Activated naive CD4-positive, alpha-beta T cell treated with anti-CD3 and anti-CD28 coated beads for 36 hours (primary cell): Measurements from ENCODE around the gene MEGF8. TPM values are rescaled to one million over a fixed set of nuclear protein-coding genes. Genes with fewer than 3 reads are reported as not detected.

Source experiments
- CTCF ChIA-PET: fragments of 350-600 bp; sonication (Branson Sonifier 250); formaldehyde crosslinking; loops from one replicate; lab custom pipeline; 2021; ENCODE audit warnings: antibody characterized with exemption; lab: Charles Lee
- DNase-seq: peaks from one replicate; pipeline ENCODE4 v3.0.0-alpha.2; 2020
- H3K27ac Mint-ChIP-seq: one replicate; pipeline ENCODE4 v1.8.0; 2021; ENCODE audit warnings: mild to moderate bottlenecking, mixed read lengths
- H3K27me3 Mint-ChIP-seq: one replicate; pipeline ENCODE4 v1.8.0; 2021; ENCODE audit warnings: low read depth, mixed read lengths
- H3K36me3 Mint-ChIP-seq: one replicate; pipeline ENCODE4 v1.8.0; 2021; ENCODE audit warnings: low read depth, mixed read lengths
- H3K4me1 Mint-ChIP-seq: one replicate; pipeline ENCODE4 v1.8.0; 2021; ENCODE audit warnings: low read depth, mixed read lengths
- H3K4me3 Mint-ChIP-seq: one replicate; pipeline ENCODE4 v1.8.0; 2021; ENCODE audit warnings: mild to moderate bottlenecking, moderate library complexity, mixed read lengths
- H3K9me3 Mint-ChIP-seq: one replicate; pipeline ENCODE4 v1.8.0; 2021; ENCODE audit warnings: mixed read lengths
- intact Hi-C: fragments of 100-400 bp; cut with micrococcal nuclease; formaldehyde crosslinking; loops from one replicate; pipeline ENCODE4 v1.15.1; 2023
- total RNA-seq, 2 experiments: library from RNA; stranded (reverse); gene quantifications; one replicate each; pipeline ENCODE4 v1.2.3, GENCODE V29; 2021

MEGF8 gene
- total RNA-seq, 2 experiments from 2014 or later, result 3.3 to 4.0 TPM

- Mint-ChIP-seq H3K27me3 (no peaks in the 10 kb centered on the region), H3K27ac (no peak overlapping the region), H3K4me3 (no peak overlapping the region), H3K9me3 (no peaks in the 10 kb centered on the region), H3K36me3 (peaks cover 9% of the 10 kb centered on the region), H3K4me1 (peaks cover 22% of the 10 kb centered on the region)
- DNase-seq, result no peak
- intact Hi-C loops, result no loop called here
- CTCF ChIA-PET, result interaction anchor here (0.9 to 1.7 kb wide), 2 partner anchors 8 to 9 kb away, joined by 3 to 6 read pairs; no protein-coding TSS in a partner anchor
Observed at GRCh38 chr19:42288387-42288786, 37.0 kb upstream of the MEGF8 start.

- Mint-ChIP-seq H3K4me3 (no peak overlapping the region), H3K27me3 (no peaks in the 10 kb centered on the region), H3K4me1 (peaks cover 22% of the 10 kb centered on the region), H3K27ac (no peak overlapping the region), H3K36me3 (peaks cover 9% of the 10 kb centered on the region), H3K9me3 (no peaks in the 10 kb centered on the region)
- CTCF ChIA-PET, result interaction anchor here (0.6 to 0.9 kb wide), 2 partner anchors 10 to 125 kb away, joined by 3 read pairs; no protein-coding TSS in a partner anchor
- intact Hi-C loops, result no loop called here
- no peak for DNase-seq
Observed at GRCh38 chr19:42288881-42289555, 36.4 kb upstream of the MEGF8 start.

- intact Hi-C loops, result no loop called here
- peaks cover 21% of the 10 kb centered on the region for H3K4me1 Mint-ChIP-seq
- no peaks in the 10 kb centered on the region for H3K27me3 Mint-ChIP-seq
- H3K36me3 Mint-ChIP-seq, result peaks cover 9% of the 10 kb centered on the region
- H3K27ac Mint-ChIP-seq, result no peak overlapping the region
- DNase-seq, result no peak
- CTCF ChIA-PET, result interaction anchor here (0.6 to 1.2 kb wide), 2 partner anchors 11 to 126 kb away, joined by 3 read pairs; no protein-coding TSS in a partner anchor
- no peaks in the 10 kb centered on the region for H3K9me3 Mint-ChIP-seq
- no peak overlapping the region for H3K4me3 Mint-ChIP-seq
Observed at GRCh38 chr19:42289556-42290041, 35.8 kb upstream of the MEGF8 start.

- intact Hi-C loops, result no loop called here
- Mint-ChIP-seq H3K4me3 (no peak overlapping the region), H3K27ac (no peak overlapping the region), H3K27me3 (no peaks in the 10 kb centered on the region), H3K4me1 (peaks cover 16% of the 10 kb centered on the region), H3K36me3 (peaks cover 9% of the 10 kb centered on the region), H3K9me3 (no peaks in the 10 kb centered on the region)
- DNase-seq, result no peak
- CTCF ChIA-PET, result interaction anchor here (1.2 kb wide), 1 partner anchor 10 kb away, joined by 3 read pairs; no protein-coding TSS in a partner anchor
Observed at GRCh38 chr19:42290136-42290522, 35.3 kb upstream of the MEGF8 start.

DNA sequence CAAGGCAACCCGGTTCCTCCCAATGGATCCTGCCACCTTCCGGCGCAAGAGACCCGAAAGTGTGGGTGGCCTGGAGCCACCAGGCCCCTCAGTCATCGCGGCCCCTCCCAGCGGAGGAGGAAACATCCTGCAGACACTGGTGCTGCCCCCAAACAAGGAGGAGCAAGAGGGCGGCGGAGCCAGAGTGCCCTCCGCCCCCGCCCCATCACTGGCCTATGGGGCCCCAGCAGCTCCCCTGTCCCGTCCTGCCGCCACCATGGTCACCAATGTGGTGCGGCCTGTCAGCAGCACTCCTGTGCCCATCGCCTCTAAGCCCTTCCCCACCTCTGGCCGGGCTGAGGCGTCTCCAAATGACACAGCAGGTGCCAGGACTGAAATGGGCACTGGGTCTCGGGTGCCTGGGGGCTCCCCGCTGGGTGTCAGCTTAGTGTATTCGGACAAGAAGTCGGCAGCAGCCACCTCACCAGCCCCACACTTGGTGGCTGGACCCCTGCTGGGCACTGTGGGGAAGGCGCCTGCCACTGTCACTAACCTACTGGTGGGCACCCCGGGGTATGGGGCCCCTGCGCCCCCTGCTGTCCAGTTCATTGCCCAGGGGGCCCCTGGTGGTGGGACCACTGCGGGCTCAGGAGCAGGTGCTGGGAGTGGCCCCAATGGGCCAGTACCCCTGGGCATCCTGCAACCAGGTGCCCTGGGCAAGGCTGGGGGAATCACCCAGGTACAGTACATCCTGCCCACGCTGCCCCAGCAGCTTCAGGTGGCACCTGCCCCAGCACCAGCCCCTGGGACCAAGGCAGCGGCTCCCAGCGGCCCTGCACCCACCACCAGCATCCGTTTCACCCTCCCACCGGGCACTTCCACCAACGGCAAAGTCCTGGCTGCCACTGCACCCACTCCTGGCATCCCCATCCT is 34.7 kb upstream of the MEGF8 start:
- Mint-ChIP-seq H3K27ac (peak overlapping the region; percentile 65), H3K9me3 (no peaks in the 10 kb centered on the region), H3K4me1 (peaks cover 9% of the 10 kb centered on the region), H3K36me3 (peaks cover 9% of the 10 kb centered on the region), H3K4me3 (no peak overlapping the region), H3K27me3 (no peaks in the 10 kb centered on the region)
- CTCF ChIA-PET, result interaction anchor here (1.2 to 2.3 kb wide), 2 partner anchors 9 to 11 kb away, joined by 3 to 6 read pairs; no protein-coding TSS in a partner anchor
- intact Hi-C loops, result no loop called here
- peak; percentile 40 for DNase-seq

DNA sequence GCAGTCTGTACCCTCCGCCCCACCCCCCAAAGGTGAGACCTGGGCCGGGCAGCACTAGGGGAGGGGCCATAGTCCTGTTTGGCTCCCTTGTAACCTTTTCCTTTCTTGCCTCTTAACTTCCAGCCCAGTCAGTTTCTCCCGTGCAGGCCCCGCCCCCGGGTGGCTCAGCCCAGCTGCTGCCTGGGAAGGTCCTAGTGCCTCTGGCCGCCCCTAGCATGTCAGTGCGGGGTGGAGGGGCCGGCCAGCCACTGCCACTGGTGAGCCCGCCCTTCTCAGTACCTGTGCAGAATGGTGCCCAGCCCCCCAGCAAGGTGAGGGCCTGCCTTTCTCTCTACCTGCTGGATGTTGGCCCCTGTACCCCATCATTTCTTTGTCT is 34.0 kb upstream of the MEGF8 start:
- Mint-ChIP-seq H3K27ac (peak overlapping the region; percentile 65), H3K36me3 (peaks cover 9% of the 10 kb centered on the region), H3K27me3 (no peaks in the 10 kb centered on the region), H3K4me1 (peaks cover 4% of the 10 kb centered on the region), H3K9me3 (no peaks in the 10 kb centered on the region), H3K4me3 (no peak overlapping the region)
- no peak for DNase-seq
- CTCF ChIA-PET, result interaction anchor here (2.3 kb wide), 1 partner anchor 12 kb away, joined by 6 read pairs; no protein-coding TSS in a partner anchor
- intact Hi-C loops, result no loop called here

GRCh38 chr19:42292042-42292960 is 33.1 kb upstream of the MEGF8 start:
- intact Hi-C loops, result no loop called here
- Mint-ChIP-seq H3K27me3 (no peaks in the 10 kb centered on the region), H3K4me1 (peaks cover 4% of the 10 kb centered on the region), H3K36me3 (peaks cover 9% of the 10 kb centered on the region), H3K4me3 (no peak overlapping the region), H3K27ac (no peak overlapping the region), H3K9me3 (no peaks in the 10 kb centered on the region)
- no peak for DNase-seq
- CTCF ChIA-PET, result interaction anchor here (1.1 to 2.3 kb wide), 2 partner anchors 13 to 41 kb away, joined by 4 to 6 read pairs; no protein-coding TSS in a partner anchor

GRCh38 chr19:42292963-42293362 is 32.5 kb upstream of the MEGF8 start:
- Mint-ChIP-seq H3K27me3 (no peaks in the 10 kb centered on the region), H3K4me1 (peaks cover 4% of the 10 kb centered on the region), H3K27ac (no peak overlapping the region), H3K36me3 (peaks cover 9% of the 10 kb centered on the region), H3K4me3 (no peak overlapping the region), H3K9me3 (no peaks in the 10 kb centered on the region)
- no peak for DNase-seq
- intact Hi-C loops, result no loop called here
- CTCF ChIA-PET, result interaction anchor here (0.6 to 2.3 kb wide), 4 partner anchors 14 to 191 kb away, joined by 3 to 6 read pairs (median 4); no protein-coding TSS in a partner anchor

DNA sequence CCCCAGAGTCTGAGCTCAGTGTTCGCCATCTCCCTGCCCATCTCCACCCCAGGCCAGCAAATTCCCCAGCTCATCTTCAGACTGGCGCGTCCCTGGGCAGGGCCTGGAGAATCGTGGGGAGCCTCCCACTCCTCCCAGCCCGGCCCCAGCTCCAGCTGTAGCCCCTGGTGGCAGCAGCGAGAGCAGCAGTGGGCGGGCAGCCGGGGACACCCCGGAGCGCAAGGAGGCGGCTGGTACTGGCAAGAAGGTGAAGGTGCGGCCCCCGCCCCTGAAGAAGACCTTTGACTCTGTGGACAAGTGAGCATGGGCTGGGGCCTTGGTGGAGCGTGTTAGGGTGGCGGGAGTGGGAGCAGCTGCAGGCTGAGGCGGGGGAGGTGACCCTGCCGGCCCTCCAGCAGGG is 31.9 kb upstream of the MEGF8 start:
- Mint-ChIP-seq H3K9me3 (no peaks in the 10 kb centered on the region), H3K4me3 (no peak overlapping the region), H3K4me1 (peaks cover 4% of the 10 kb centered on the region), H3K36me3 (peaks cover 9% of the 10 kb centered on the region), H3K27me3 (no peaks in the 10 kb centered on the region), H3K27ac (no peak overlapping the region)
- intact Hi-C loops, result no loop called here
- no peak for DNase-seq
- CTCF ChIA-PET, result interaction anchor here (0.6 to 1.1 kb wide), 3 partner anchors 38 to 191 kb away, joined by 3 to 4 read pairs (median 4); no protein-coding TSS in a partner anchor

DNA sequence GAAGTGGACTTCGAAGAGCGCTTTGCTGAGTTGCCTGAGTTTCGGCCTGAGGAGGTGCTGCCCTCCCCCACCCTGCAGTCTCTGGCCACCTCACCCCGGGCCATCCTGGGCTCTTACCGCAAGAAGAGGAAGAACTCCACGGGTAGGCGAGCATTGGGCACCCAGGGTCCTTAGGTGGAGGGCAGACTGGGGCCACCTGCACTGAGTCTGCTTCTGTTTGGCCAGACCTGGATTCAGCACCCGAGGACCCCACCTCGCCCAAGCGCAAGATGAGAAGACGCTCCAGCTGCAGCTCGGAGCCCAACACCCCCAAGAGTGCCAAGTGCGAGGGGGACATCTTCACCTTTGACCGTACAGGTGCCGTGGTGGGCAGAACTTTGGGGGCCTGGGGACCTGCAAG is 31.5 kb upstream of the MEGF8 start:
- Mint-ChIP-seq H3K4me3 (no peak overlapping the region), H3K9me3 (no peaks in the 10 kb centered on the region), H3K27me3 (no peaks in the 10 kb centered on the region), H3K4me1 (peaks cover 4% of the 10 kb centered on the region), H3K36me3 (peaks cover 9% of the 10 kb centered on the region), H3K27ac (no peak overlapping the region)
- CTCF ChIA-PET, result interaction anchor here (1.1 kb wide), 1 partner anchor 192 kb away, joined by 3 read pairs; no protein-coding TSS in a partner anchor
- no peak for DNase-seq
- intact Hi-C loops, result no loop called here

DNA sequence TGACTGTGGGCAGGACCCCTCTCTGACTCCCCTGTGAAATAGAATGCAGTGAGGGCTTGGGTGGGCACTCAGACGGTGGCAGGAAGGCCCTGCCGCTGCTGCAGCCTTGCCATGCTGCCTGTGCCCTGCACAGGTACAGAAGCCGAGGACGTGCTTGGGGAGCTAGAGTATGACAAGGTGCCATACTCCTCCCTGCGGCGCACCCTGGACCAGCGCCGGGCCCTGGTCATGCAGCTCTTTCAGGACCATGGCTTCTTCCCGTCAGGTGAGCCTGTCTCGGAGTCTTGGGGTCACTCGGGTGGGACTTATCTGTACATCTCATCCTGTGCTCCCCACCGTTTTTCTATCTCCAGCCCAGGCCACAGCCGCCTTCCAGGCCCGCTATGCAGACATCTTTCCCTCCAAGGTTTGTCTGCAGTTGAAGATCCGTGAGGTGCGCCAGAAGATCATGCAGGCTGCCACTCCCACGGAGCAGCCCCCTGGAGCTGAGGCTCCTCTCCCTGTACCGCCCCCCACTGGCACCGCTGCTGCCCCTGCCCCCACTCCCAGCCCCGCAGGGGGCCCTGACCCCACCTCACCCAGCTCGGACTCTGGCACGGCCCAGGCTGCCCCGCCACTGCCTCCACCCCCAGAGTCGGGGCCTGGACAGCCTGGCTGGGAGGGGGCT is 30.8 kb upstream of the MEGF8 start:
- no peak overlapping the region for H3K4me3 Mint-ChIP-seq
- intact Hi-C loops, result no loop called here
- H3K9me3 Mint-ChIP-seq, result no peaks in the 10 kb centered on the region
- H3K27ac Mint-ChIP-seq, result no peak overlapping the region
- H3K4me1 Mint-ChIP-seq, result peaks cover 4% of the 10 kb centered on the region
- H3K36me3 Mint-ChIP-seq, result peaks cover 9% of the 10 kb centered on the region
- no peaks in the 10 kb centered on the region for H3K27me3 Mint-ChIP-seq
- DNase-seq, result no peak
- CTCF ChIA-PET, result interaction anchor here (1.3 to 1.8 kb wide), 2 partner anchors 9 to 162 kb away, joined by 4 read pairs; partner anchors contain the start of gene POU2F2
